Measurements from ENCODE around the gene HEATR5A. TPM values are rescaled to one million over a fixed set of nuclear protein-coding genes. Genes with fewer than 3 reads are reported as not detected.

The HEATR5A gene
- total and polyA plus RNA-seq, 10 of the 15 experiments (the other 5 are each of a cell fraction or from before 2014, with no cell fraction given), result 5.1 to 37.1 (median 13.8) TPM

DNA sequence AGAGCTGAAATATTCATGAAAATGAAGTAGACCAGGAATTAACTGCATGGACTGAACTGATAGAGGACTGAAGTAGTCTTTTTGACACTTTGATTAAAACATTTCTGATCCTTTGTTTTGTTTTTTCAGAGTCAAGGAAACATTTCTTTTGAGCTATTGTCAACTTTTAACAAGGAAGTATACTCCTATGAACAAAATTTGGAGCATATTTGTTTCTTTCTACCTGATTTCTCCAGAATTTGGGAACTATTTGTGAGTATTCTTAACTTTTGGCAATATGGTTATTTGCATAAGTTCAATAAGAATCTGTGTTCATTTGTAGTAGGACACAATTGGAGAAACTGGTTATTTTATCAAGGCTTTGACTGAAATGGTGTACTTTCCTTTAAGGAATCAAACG lies 141.5 kb downstream of the HEATR5A start (continued):
- TF ChIP-seq, protein P1, sequence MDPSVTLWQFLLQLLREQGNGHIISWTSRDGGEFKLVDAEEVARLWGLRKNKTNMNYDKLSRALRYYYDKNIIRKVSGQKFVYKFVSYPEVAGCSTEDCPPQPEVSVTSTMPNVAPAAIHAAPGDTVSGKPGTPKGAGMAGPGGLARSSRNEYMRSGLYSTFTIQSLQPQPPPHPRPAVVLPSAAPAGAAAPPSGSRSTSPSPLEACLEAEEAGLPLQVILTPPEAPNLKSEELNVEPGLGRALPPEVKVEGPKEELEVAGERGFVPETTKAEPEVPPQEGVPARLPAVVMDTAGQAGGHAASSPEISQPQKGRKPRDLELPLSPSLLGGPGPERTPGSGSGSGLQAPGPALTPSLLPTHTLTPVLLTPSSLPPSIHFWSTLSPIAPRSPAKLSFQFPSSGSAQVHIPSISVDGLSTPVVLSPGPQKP (IDR thresholded peaks at IDR 0.05; ENCODE audit: low read depth, low read length), result no peak
- TF ChIP-seq SMAD5 (IDR thresholded peaks at IDR 0.05; ENCODE audit: low read depth) (no peak), STAT3 (IDR thresholded peaks at IDR 0.05; ENCODE audit: low read depth, low read length) (no peak), KLF5 (IDR thresholded peaks at IDR 0.05; ENCODE audit: partially characterized antibody) (no peak)
- TF ChIP-seq, protein P2, sequence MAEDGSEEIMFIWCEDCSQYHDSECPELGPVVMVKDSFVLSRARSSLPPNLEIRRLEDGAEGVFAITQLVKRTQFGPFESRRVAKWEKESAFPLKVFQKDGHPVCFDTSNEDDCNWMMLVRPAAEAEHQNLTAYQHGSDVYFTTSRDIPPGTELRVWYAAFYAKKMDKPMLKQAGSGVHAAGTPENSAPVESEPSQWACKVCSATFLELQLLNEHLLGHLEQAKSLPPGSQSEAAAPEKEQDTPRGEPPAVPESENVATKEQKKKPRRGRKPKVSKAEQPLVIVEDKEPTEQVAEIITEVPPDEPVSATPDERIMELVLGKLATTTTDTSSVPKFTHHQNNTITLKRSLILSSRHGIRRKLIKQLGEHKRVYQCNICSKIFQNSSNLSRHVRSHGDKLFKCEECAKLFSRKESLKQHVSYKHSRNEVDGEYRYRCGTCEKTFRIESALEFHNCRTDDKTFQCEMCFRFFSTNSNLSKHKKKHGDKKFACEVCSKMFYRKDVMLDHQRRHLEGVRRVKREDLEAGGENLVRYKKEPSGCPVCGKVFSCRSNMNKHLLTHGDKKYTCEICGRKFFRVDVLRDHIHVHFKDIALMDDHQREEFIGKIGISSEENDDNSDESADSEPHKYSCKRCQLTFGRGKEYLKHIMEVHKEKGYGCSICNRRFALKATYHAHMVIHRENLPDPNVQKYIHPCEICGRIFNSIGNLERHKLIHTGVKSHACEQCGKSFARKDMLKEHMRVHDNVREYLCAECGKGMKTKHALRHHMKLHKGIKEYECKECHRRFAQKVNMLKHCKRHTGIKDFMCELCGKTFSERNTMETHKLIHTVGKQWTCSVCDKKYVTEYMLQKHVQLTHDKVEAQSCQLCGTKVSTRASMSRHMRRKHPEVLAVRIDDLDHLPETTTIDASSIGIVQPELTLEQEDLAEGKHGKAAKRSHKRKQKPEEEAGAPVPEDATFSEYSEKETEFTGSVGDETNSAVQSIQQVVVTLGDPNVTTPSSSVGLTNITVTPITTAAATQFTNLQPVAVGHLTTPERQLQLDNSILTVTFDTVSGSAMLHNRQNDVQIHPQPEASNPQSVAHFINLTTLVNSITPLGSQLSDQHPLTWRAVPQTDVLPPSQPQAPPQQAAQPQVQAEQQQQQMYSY (CRISPR knock-in tag; IDR thresholded peaks at IDR 0.05), result no peak

DNA sequence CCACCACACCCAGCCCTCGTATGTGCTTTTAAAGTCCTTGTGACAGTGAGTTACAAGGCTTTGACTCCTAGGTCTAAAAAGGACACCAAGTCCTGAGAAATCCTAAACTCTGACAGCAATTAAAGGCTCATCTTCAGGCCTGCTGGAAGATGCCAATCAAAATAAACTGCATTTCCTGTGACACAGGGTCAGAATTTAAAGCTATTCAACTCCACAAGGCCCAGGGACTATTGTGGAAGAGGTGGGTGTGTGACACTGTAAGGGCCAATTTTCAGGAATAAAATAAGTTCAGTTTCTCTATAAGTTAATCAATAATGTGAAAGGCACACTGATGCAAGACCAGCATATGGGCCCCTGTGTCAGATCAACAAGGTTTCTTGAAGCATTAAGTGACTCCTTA lies 143.3 kb downstream of the HEATR5A start:
- CTCF ChIA-PET, result no interaction called here
- DNase-seq (ENCODE audit: low read depth, low spot score), result no peak
- H3K79me2 ChIP-seq (ENCODE audit: control insufficient read depth, insufficient read depth, low read length), result no peaks in the 10 kb centered on the region
- no peaks in the 10 kb centered on the region for H4K20me1 ChIP-seq (ENCODE audit: control insufficient read depth, insufficient read depth)
- intact Hi-C loops (cut with micrococcal nuclease; ENCODE audit: unreplicated experiment) (no loop called here), in situ Hi-C loops (cut with MboI) (no loop called here)
- no peaks in the 10 kb centered on the region for H3K27me3 ChIP-seq (replicated peaks in 1 of 2; ENCODE audit: control insufficient read depth in 2 of 2, insufficient read depth in 2 of 2, low read length in 1 of 2)
- no peaks in the 10 kb centered on the region for H3K36me3 ChIP-seq (ENCODE audit: control insufficient read depth in 2 of 2, insufficient read depth in 2 of 2, low read length in 1 of 2)
- H2AFZ ChIP-seq (ENCODE audit: control insufficient read depth, low read depth, low read length), result no peak overlapping the region
- RAD21 ChIA-PET (ENCODE audit: unreplicated experiment), result no interaction called here
- H3K27ac ChIP-seq (ENCODE audit: control insufficient read depth, insufficient read depth), result no peak overlapping the region
- no peak overlapping the region for H3K4me3 ChIP-seq
- H3K4me1 ChIP-seq (ENCODE audit: control insufficient read depth, insufficient read depth, low read length), result peaks cover 6% of the 10 kb centered on the region; the same call in 1 of the 2 replicates
- H3K9me3 ChIP-seq (replicated peaks; ENCODE audit: control insufficient read depth, insufficient read depth, low read length), result no peaks in the 10 kb centered on the region; the same call in 2 of the 3 replicates
- SMC1A ChIA-PET (ENCODE audit: uncharacterized antibody, unreplicated experiment), result no interaction called here
- no peak for FAIRE-seq
- POLR2A ChIA-PET, result no interaction called here
- 79% methylated on average over 1 of the region's 1 CpG for WGBS (ENCODE audit: insufficient coverage, insufficient replicate concordance, low lambda C conversion rate, missing lambda C conversion rate)
- no peak overlapping the region for H3K9ac ChIP-seq (ENCODE audit: control insufficient read depth, insufficient read depth, low read length)
- no TSS peak for BruUV-seq (replicated peaks)
- ATAC-seq, result no peak
- H3K4me2 ChIP-seq (ENCODE audit: control insufficient read depth, insufficient read depth), result no peak overlapping the region
- TF ChIP-seq ZNF207 (IDR thresholded peaks at IDR 0.05; ENCODE audit: borderline replicate concordance) (no peak), CBFB (IDR thresholded peaks at IDR 0.05; ENCODE audit: low read depth) (no peak), POLR2AphosphoS5 (IDR thresholded peaks at IDR 0.05; ENCODE audit: low read length) (no peak), PML (IDR thresholded peaks at IDR 0.05; ENCODE audit: low read length) (no peak), NFYA (IDR thresholded peaks at IDR 0.05; ENCODE audit: borderline replicate concordance, low read depth, low read length) (no peak), RCOR1 (conservative IDR thresholded peaks at IDR 0.05; ENCODE audit: low read depth, low read length) (no peak), ZBTB11 (CRISPR knock-in tag; IDR thresholded peaks at IDR 0.05) (no peak), POLR2A (IDR thresholded peaks at IDR 0.05; ENCODE audit: low read depth, low read length) (no peak), HDAC2 (IDR thresholded peaks at IDR 0.05) (no peak)
- TF ChIP-seq, protein P3, sequence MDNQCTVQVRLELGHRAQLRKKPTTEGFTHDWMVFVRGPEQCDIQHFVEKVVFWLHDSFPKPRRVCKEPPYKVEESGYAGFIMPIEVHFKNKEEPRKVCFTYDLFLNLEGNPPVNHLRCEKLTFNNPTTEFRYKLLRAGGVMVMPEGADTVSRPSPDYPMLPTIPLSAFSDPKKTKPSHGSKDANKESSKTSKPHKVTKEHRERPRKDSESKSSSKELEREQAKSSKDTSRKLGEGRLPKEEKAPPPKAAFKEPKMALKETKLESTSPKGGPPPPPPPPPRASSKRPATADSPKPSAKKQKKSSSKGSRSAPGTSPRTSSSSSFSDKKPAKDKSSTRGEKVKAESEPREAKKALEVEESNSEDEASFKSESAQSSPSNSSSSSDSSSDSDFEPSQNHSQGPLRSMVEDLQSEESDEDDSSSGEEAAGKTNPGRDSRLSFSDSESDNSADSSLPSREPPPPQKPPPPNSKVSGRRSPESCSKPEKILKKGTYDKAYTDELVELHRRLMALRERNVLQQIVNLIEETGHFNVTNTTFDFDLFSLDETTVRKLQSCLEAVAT (IDR thresholded peaks at IDR 0.05), result no peak
